WTC11 (cell line): ENCODE measurements around the gene EXOC4. TPM values are rescaled to one million over a fixed set of nuclear protein-coding genes. Genes with fewer than 3 reads are reported as not detected.

Experiments
- ATAC-seq: fragments of 200-7000 bp; cut with Tn5 transposase; 2 replicates; pipeline ENCODE4 v1.10.0; 2021; ENCODE audit warnings: mild to moderate bottlenecking, moderate library complexity
- CTCF ChIA-PET: fragments of 300-600 bp; sonication (Branson Sonifier 250); formaldehyde crosslinking; loops from one replicate; lab custom pipeline; 2021; ENCODE audit warnings: antibody characterized with exemption; lab: Charles Lee
- POLR2A ChIA-PET: fragments of 350-600 bp; sonication (Branson Sonifier 250); formaldehyde crosslinking; loops from one replicate; lab custom pipeline; 2021; ENCODE audit warnings: antibody characterized with exemption; lab: Charles Lee
- DNase-seq: peaks from one replicate; pipeline ENCODE4 v3.0.0; 2021; ENCODE audit warnings: low spot score
- H3K27ac Mint-ChIP-seq: 2 replicates; pipeline ENCODE4 v1.8.0; 2021; ENCODE audit warnings: mixed read lengths
- H3K27me3 Mint-ChIP-seq: 2 replicates; pipeline ENCODE4 v1.8.0; 2021; ENCODE audit warnings: low read depth, mild to moderate bottlenecking, moderate library complexity, mixed read lengths
- H3K36me3 Mint-ChIP-seq: 2 replicates; pipeline ENCODE4 v1.8.0; 2021; ENCODE audit warnings: mixed read lengths
- H3K4me1 Mint-ChIP-seq: 2 replicates; pipeline ENCODE4 v1.8.0; 2022; ENCODE audit warnings: mixed read lengths
- H3K4me3 Mint-ChIP-seq: 2 replicates; pipeline ENCODE4 v1.8.0; 2021; ENCODE audit warnings: mild to moderate bottlenecking, moderate library complexity, mixed read lengths
- H3K9me3 Mint-ChIP-seq: 2 replicates; pipeline ENCODE4 v1.8.0; 2021; ENCODE audit warnings: mixed read lengths
- ATF2 ChIP-seq: sonication (generic); formaldehyde crosslinking; IDR thresholded peaks from 2 replicates; pipeline ENCODE4 v1.8.1; 2022; ENCODE audit warnings: low read depth, missing genetic modification reagents, borderline replicate concordance
- CDX4 ChIP-seq: fragments of 250-450 bp; sonication (Bioruptor Pico); IDR thresholded peaks from 2 replicates; pipeline ENCODE4 v1.9.0; 2021; ENCODE audit warnings: moderate library complexity, mild to moderate bottlenecking, inconsistent platforms, borderline replicate concordance
- E2F5 ChIP-seq: sonication (generic); formaldehyde crosslinking; IDR thresholded peaks from 2 replicates; pipeline ENCODE4 v1.8.1; 2022; ENCODE audit warnings: mild to moderate bottlenecking, moderate library complexity, missing genetic modification reagents
- ETV6 ChIP-seq: sonication (generic); formaldehyde crosslinking; IDR thresholded peaks from 2 replicates; pipeline ENCODE4 v1.8.1; 2022; ENCODE audit warnings: mild to moderate bottlenecking, missing genetic modification reagents
- FOXP4 ChIP-seq: sonication (generic); formaldehyde crosslinking; IDR thresholded peaks from 2 replicates; pipeline ENCODE4 v1.8.0; 2022; ENCODE audit warnings: mild to moderate bottlenecking, missing genetic modification reagents
- GRHL2 ChIP-seq: fragments of 250-450 bp; sonication (Bioruptor Pico); IDR thresholded peaks from 2 replicates; pipeline ENCODE4 v1.8.0; 2022; ENCODE audit warnings: mild to moderate bottlenecking, moderate library complexity; ENCODE audit not compliant: insufficient replicate concordance, severe bottlenecking
- HMGA2 ChIP-seq: fragments of 250-450 bp; sonication (Bioruptor Pico); IDR thresholded peaks from 2 replicates; pipeline ENCODE4 v1.4.0; 2021; ENCODE audit warnings: mild to moderate bottlenecking, moderate library complexity
- NR2C2 ChIP-seq: sonication (generic); formaldehyde crosslinking; IDR thresholded peaks from 2 replicates; pipeline ENCODE4 v1.8.0; 2022; ENCODE audit warnings: mild to moderate bottlenecking, missing genetic modification reagents
- TCF7 ChIP-seq: sonication (generic); formaldehyde crosslinking; IDR thresholded peaks from 2 replicates; pipeline ENCODE4 v1.8.0; 2022; ENCODE audit warnings: mild to moderate bottlenecking, low read depth, missing genetic modification reagents, moderate library complexity
- TP53 ChIP-seq: sonication (generic); formaldehyde crosslinking; IDR thresholded peaks from 2 replicates; pipeline ENCODE4 v1.8.1; 2023; ENCODE audit warnings: mild to moderate bottlenecking, missing genetic modification reagents
- USF1 ChIP-seq: sonication (generic); formaldehyde crosslinking; IDR thresholded peaks from 2 replicates; pipeline ENCODE4 v1.8.0; 2022; ENCODE audit warnings: mild to moderate bottlenecking, missing genetic modification reagents
- ZBTB21 ChIP-seq: sonication (generic); formaldehyde crosslinking; IDR thresholded peaks from 2 replicates; pipeline ENCODE4 v1.8.1; 2023; ENCODE audit warnings: mild to moderate bottlenecking, missing genetic modification reagents, borderline replicate concordance
- ZNF219 ChIP-seq: sonication (generic); formaldehyde crosslinking; IDR thresholded peaks from 2 replicates; pipeline ENCODE4 v1.8.0; 2023; ENCODE audit warnings: missing genetic modification reagents, mild to moderate bottlenecking, borderline replicate concordance
- ZNF263 ChIP-seq: sonication (generic); formaldehyde crosslinking; IDR thresholded peaks from 2 replicates; pipeline ENCODE4 v1.8.1; 2022; ENCODE audit warnings: low read depth, mild to moderate bottlenecking, moderate library complexity, missing genetic modification reagents
- ZNF396 ChIP-seq: fragments of 250-450 bp; sonication (Bioruptor Pico); IDR thresholded peaks from 2 replicates; pipeline ENCODE4 v1.8.0; 2021; ENCODE audit warnings: mild to moderate bottlenecking, moderate library complexity, borderline replicate concordance
- total RNA-seq: library from RNA; stranded (reverse); gene quantifications from 3 replicates; pipeline ENCODE4 v1.2.3, GENCODE V29; 2021
- TF ChIP-seq, protein P1 (sequence below): fragments of 250-450 bp; sonication (Bioruptor Pico); IDR thresholded peaks from 2 replicates; pipeline ENCODE4 v1.8.0; 2021; ENCODE audit warnings: mild to moderate bottlenecking
- TF ChIP-seq, protein P2 (sequence below): sonication (generic); formaldehyde crosslinking; IDR thresholded peaks from 2 replicates; pipeline ENCODE4 v1.8.1; 2022; ENCODE audit warnings: low read depth, mild to moderate bottlenecking, moderate library complexity, missing genetic modification reagents, borderline replicate concordance
- TF ChIP-seq, protein P3 (sequence below): fragments of 250-450 bp; sonication (Bioruptor Pico); conservative IDR thresholded peaks from 2 replicates; pipeline ENCODE4 v1.9.0; 2021; ENCODE audit warnings: mild to moderate bottlenecking
- TF ChIP-seq, protein P4 (sequence below): fragments of 250-450 bp; sonication (Bioruptor Pico); IDR thresholded peaks from 2 replicates; pipeline ENCODE4 v2.1.2; 2022; ENCODE audit warnings: mild to moderate bottlenecking, moderate library complexity

The EXOC4 gene
- total RNA-seq, 1 experiment from 2014 or later: 62.0 TPM

- TF ChIP-seq ATF2: no peak
Observed at GRCh38 chr7:133520248-133520647, 267.4 kb downstream of the EXOC4 start (continued).

GRCh38 chr7:133522501-133522900 is 269.6 kb downstream of the EXOC4 start:
- Mint-ChIP-seq H3K4me1 (peaks cover 5% of the 10 kb centered on the region), H3K4me3 (no peak overlapping the region), H3K27me3 (no peaks in the 10 kb centered on the region), H3K9me3 (peaks cover 5% of the 10 kb centered on the region), H3K27ac (no peak overlapping the region), H3K36me3 (peaks cover 5% of the 10 kb centered on the region)
- CTCF ChIA-PET: no interaction called here
- ATAC-seq: no peak
- TF ChIP-seq ZNF396: no peak
- no peak for TF ChIP-seq FOXP4 (CRISPR knock-in tag)
- TF ChIP-seq, protein P1, sequence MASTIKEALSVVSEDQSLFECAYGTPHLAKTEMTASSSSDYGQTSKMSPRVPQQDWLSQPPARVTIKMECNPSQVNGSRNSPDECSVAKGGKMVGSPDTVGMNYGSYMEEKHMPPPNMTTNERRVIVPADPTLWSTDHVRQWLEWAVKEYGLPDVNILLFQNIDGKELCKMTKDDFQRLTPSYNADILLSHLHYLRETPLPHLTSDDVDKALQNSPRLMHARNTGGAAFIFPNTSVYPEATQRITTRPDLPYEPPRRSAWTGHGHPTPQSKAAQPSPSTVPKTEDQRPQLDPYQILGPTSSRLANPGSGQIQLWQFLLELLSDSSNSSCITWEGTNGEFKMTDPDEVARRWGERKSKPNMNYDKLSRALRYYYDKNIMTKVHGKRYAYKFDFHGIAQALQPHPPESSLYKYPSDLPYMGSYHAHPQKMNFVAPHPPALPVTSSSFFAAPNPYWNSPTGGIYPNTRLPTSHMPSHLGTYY: no peak
- TF ChIP-seq HMGA2 (CRISPR knock-in tag): no peak
- no peak for TF ChIP-seq ZBTB21 (CRISPR knock-in tag)
- TF ChIP-seq CDX4 (CRISPR knock-in tag): no peak
- TF ChIP-seq, protein P2, sequence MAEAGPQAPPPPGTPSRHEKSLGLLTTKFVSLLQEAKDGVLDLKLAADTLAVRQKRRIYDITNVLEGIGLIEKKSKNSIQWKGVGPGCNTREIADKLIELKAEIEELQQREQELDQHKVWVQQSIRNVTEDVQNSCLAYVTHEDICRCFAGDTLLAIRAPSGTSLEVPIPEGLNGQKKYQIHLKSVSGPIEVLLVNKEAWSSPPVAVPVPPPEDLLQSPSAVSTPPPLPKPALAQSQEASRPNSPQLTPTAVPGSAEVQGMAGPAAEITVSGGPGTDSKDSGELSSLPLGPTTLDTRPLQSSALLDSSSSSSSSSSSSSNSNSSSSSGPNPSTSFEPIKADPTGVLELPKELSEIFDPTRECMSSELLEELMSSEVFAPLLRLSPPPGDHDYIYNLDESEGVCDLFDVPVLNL (CRISPR knock-in tag): no peak
- TF ChIP-seq ATF2: no peak
- TF ChIP-seq GRHL2 (CRISPR knock-in tag): no peak
- TF ChIP-seq, protein P3, sequence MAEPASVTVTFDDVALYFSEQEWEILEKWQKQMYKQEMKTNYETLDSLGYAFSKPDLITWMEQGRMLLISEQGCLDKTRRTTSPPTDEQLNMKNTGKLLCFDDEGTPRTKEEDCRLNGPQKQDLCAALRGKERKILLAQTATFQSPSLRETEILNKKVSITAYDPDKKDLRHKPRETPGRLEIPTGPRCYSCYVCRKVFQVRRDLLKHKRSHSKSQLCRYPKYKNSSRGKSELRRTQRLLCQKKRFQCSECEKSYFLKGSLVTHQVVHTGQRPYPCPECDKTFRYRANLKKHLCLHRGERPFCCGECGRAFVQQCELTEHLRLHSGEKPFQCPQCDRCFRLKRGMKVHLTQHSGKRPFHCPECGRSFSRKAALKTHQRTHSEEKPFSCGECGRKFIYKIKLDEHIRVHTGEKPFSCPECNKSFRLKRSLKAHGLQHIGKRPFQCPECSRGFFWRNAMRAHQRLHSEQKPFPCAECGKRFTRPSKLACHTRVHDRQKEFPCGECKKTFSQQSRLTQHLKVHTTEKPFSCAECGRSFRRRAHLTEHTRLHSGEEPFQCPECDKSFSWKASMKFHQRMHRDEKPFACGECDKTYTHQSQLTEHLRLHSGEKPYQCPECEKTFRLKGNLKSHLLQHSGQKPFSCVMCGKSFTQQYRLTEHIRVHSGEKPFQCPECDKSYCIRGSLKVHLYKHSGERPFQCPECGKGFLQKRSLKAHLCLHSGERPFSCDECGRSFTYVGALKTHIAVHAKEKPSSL (CRISPR knock-in tag): no peak
- POLR2A ChIA-PET: no interaction called here
- no peak for DNase-seq

- Mint-ChIP-seq H3K36me3 (no peaks in the 10 kb centered on the region), H3K27ac (no peak overlapping the region), H3K4me1 (peaks cover 20% of the 10 kb centered on the region), H3K4me3 (no peak overlapping the region), H3K9me3 (no peaks in the 10 kb centered on the region), H3K27me3 (no peaks in the 10 kb centered on the region)
- POLR2A ChIA-PET: no interaction called here
- CTCF ChIA-PET: no interaction called here
- DNase-seq: no peak
- ATAC-seq: no peak
- TF ChIP-seq ZNF263 (CRISPR knock-in tag) (no peak), USF1 (no peak), ZNF219 (CRISPR knock-in tag) (no peak), E2F5 (CRISPR knock-in tag) (no peak), TP53 (no peak), ETV6 (CRISPR knock-in tag) (no peak), ZBTB21 (CRISPR knock-in tag) (no peak), TCF7 (CRISPR knock-in tag) (no peak), NR2C2 (CRISPR knock-in tag) (no peak), HMGA2 (CRISPR knock-in tag) (no peak)
- TF ChIP-seq, protein P4, sequence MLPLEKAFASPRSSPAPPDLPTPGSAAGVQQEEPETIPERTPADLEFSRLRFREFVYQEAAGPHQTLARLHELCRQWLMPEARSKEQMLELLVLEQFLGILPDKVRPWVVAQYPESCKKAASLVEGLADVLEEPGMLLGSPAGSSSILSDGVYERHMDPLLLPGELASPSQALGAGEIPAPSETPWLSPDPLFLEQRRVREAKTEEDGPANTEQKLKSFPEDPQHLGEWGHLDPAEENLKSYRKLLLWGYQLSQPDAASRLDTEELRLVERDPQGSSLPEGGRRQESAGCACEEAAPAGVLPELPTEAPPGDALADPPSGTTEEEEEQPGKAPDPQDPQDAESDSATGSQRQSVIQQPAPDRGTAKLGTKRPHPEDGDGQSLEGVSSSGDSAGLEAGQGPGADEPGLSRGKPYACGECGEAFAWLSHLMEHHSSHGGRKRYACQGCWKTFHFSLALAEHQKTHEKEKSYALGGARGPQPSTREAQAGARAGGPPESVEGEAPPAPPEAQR: no peak
Observed at GRCh38 chr7:133528796-133529195, 275.9 kb downstream of the EXOC4 start.
